ENCODE measurements around the gene MEIOSIN.
"Not testable (repeated sequence)": the region's sequence is repeated elsewhere in the genome, so short reads cannot be mapped to it uniquely, and the experiment has no call there.

The MEIOSIN gene

GRCh38 chr19:45780448-45781213 is 47.4 kb downstream of the MEIOSIN start:
- no peak for DNase-seq

- DNase-seq = no peak
These were observed 48.2 kb downstream of the MEIOSIN start for GRCh38 chr19:45781214-45782161.

- no peak for DNase-seq
These were observed 49.0 kb downstream of the MEIOSIN start, which contains the start of gene DMPK for GRCh38 chr19:45782162-45782691. Gene DMPK (minus strand): TSS chr19:45782490. CDS start chr19:45782352, 138 bp downstream.

DNA sequence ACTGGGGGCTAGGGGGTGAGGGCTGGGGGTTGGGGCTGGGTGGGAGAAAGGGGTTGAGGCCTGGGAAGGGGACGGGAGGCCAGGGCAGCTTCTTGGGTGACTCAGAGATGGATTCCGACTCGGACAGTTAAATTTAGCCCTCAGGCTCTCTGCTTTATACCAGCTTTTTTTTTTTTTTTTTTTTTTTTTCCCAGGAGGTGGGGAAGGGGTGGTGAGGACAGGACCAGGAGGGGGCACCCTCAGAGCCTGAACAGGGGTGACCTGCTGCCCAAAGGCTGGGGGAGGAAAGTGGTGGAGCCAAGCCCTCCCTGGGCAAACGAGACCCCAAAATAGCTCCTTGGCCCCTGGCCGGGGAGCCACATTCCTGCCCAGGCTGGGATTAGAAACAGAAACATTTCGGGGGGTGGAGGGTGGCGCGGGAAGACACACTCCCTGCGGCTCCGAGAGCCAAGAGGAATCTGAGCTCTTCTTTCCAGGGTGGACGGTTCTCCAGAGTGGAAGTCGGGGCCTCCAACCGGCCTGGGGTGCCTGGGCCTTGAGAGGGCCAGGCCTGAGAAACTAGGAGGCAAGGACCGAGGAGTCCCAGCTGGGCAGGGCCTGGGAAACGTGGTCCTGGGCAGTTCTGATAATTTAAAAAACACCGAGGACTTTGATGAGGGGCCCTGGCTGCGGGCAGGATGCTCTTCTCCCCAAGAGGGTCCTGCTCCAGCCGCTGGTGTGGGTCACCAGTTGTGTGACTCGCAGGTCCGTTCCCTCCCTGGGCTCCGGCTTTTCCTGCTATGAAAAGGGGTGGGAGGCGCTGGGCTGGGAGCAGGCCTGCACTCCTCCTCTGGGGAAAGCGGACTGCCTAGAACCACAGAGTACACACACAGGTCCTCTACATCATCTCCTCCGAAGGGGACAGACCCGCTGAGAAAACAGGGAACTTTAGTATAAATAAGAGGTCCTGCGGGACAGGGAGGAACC is 49.9 kb downstream of the MEIOSIN start:
- DNase-seq = no peak

GRCh38 chr19:45784096-45784495 is 50.9 kb downstream of the MEIOSIN start:
- no peak for DNase-seq

DNA sequence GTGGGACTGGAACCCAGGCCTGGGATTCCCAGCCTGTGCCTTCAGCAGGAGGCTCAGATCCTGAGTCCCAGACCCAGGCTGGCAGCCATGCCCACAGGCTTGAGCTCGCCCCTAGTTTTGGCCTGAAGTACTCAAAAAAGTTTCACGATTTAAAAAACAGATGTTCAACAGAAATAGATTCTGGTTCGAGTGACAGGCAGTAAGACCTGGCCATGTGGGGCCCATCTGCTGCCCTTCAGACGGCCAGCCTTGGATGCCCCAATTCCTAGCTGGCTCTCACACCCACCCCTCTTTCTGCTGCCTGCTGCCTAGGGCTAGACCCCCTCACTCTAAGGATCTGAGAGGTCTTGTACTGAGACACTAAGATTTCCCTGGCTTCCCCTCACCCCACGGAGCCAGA is 51.9 kb downstream of the MEIOSIN start:
- DNase-seq = no peak

DNA sequence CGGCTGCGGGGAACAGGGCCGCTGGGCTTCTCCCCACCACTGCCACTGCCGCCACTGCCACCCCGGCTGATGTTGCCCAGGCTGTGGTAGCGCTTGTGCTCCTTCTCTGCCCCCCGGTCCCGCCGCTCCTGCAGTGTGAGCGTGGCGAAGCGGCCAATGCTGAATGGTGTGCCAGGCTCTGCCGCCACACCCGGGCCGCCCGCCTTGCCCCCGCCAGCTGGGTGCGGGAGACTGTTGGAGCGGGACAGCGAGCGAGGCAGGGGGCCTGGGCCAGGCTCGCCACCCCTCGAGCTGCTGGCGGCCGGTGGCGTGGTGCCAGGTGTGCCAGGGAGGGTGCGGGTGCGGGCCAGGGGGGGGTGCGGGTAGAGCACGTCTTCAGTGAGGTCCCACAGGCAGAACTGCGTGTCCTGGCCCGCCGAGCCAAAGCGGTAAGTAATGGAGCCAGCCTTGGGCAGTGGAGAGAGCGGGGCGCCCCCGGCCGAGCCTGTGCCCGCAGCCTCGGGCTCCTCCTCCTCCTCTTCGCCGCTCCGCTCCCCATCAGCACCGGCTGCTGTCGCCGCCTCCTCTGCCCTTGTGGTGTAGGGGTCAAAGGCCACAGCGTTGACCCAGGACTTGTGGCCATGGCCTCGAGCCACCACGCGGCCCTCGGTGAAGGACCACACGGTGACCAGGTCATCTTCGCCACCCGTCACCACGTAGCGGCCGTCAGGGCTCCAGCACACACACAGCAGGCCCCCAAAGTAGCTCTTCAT is 52.7 kb downstream of the MEIOSIN start:
- no peak for DNase-seq

GRCh38 chr19:45786533-45786894 is 53.3 kb downstream of the MEIOSIN start:
- DNase-seq = no peak

GRCh38 chr19:45789035-45789786 is 56.0 kb downstream of the MEIOSIN start:
- no peak for DNase-seq

DNA sequence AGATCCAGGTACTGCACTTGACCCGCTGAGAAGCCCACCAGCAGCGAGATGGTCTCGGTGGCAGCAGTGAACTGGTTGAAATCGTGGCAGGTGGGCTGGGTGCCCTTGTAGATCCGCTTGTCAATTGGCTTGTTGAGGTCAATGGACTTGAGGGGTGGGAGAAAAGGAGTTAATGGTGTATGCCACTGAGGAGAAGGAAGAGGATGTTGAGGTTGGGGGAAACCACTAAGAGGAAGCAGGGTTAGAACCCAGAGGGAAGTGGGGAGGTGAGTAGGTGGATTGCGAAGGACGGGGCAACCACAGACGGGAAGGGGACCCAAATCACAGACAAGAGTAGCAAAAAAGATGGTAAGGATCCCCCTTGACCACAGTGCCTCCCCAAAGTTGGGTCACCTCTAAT is 57.7 kb downstream of the MEIOSIN start:
- DNase-seq = peak; percentile 74

DNA sequence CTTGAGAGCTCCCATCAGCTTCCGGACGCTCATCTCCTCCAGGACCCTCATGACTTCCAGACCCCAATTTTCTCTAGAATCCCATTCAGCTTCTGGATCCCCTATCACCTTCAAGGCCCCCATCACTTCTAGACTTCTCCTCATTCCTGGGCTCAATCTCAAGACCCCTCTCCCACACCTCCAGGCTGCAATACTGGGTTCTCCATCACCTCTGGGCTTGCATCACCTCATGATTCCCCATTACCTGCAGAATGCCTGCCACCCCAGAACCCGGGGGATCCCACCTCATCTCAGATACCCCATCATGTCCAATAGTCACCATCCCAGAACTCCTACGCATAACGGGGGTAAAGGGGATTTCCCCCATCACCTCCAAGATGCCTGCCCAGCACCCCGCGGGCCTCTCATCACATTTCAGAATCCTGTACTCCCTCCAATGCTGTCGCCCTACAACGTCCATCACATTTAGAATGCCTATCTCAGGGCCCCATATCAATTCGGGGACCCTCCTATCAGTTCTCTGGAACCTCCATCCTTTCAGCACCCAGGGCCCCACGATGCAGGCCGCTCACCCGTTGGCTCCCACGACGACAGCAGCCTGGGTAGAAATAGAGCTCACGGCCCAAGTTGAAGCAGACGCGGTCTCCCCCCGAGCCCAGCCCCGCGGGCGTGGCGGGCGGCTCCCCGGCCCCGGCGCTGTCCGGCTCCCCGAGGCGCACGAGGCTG is 58.7 kb downstream of the MEIOSIN start:
- DNase-seq = no peak

DNA sequence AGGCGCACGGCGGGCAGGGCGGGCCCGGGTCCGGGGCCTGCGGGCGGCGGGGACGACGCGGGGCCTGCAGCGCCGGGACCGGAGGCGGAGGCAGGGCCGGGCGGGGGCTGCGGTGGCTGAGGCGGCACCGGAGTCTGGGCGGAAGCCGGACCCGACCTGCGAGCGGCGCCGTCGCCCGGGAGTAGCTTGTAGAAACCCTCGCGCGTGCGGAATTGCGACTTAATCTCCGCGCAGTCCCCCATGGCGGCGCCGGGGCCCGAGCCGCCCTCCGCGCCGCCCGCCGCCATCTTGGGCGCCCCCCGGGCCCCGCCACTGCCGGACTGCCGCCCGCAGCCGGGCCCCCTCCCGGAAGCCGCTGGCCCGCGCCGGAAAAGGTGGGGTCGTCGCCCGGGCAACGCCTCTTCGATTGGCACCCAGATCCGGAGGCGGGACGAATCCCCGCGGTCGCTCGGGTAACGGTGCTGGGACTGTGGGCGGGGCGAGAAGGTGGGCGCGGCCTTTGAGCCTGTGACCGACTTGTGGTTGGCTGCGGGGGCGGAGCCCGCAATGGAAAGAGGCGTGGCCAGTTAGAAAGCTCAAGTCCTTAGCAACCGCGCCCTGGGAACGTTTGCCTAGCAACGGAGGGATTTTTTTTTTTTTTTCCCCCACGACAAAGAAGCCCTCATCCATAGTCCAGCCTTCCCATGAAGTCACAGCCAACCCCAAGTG is 59.4 kb downstream of the MEIOSIN start, which contains the start of gene DMWD:
TSS of gene DMWD (minus strand) at position 376 of the 708 bp plus-strand sequence. CDS start at position 287, 89 bp downstream.
- peak; percentile 100 for DNase-seq

GRCh38 chr19:45793178-45793564 is 59.9 kb downstream of the MEIOSIN start:
- DNase-seq = no peak

DNA sequence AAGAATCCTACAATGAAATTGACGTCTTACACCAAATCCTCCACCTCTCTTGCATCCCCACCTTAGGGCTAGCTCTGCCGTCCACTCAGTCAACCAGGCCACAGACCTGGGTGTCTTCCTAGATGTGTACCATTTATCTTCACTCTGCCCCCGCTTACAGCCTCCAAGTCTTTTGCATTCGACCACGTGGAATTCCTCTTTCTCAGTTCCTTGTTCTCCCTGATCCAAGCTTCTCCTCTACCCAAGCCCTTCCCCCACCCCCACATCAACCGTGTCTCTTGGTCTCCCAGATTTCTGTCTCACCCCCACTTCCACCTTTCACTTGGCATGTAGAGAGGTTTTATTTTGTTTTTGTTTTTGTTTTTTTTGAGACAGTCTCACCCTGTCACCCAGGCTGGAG is 60.6 kb downstream of the MEIOSIN start:
- DNase-seq = no peak

GRCh38 chr19:45794627-45795026 is 61.4 kb downstream of the MEIOSIN start:
- no peak for DNase-seq

- DNase-seq = peak; percentile 55
These were observed 65.8 kb downstream of the MEIOSIN start for GRCh38 chr19:45798995-45799517.

DNA sequence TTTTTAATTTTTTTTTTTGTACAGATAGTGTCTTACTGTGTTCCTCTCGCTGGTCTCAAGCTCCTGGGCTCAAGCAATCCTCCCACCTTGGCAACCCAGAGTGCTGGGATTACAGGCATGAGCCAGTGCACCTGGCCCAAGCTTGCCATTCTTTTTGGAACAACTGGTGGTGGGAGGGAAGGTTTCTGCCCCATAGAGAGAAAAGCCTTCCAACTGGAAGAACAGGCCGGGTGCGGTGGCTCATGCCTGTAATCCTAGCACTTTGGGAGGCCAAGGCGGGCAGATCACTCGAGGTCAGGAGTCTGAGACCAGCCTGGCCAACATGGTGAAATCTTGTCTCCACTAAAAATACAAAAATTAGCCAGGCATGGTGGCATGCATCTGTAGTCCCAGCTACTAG is 66.3 kb downstream of the MEIOSIN start:
- not testable (repeated sequence) for DNase-seq

GRCh38 chr19:45800070-45800553 is 66.9 kb downstream of the MEIOSIN start:
- no peak for DNase-seq

Measured in activated CD4-positive, alpha-beta T cell treated with anti-CD3 and anti-CD28 coated beads, Interleukin-2, amount 50 U/mL, for 16 hours (primary cell).